Activated naive CD8-positive, alpha-beta T cell treated with anti-CD3 and anti-CD28 coated beads for 36 hours (primary cell): ENCODE data around the gene CALML6. TPM values are rescaled to one million over a fixed set of nuclear protein-coding genes. Genes with fewer than 3 reads are reported as not detected.

ENCODE experiments used
- DNase-seq: peaks from one replicate; pipeline ENCODE4 v3.0.0; 2021
- H3K27ac Mint-ChIP-seq: one replicate; pipeline ENCODE4 v1.8.0; 2022; ENCODE audit warnings: mild to moderate bottlenecking, moderate library complexity, mixed read lengths
- H3K27me3 Mint-ChIP-seq: one replicate; pipeline ENCODE4 v1.8.0; 2022; ENCODE audit warnings: mild to moderate bottlenecking, mixed read lengths
- H3K36me3 Mint-ChIP-seq: one replicate; pipeline ENCODE4 v1.8.0; 2021; ENCODE audit warnings: mild to moderate bottlenecking, mixed read lengths
- H3K4me1 Mint-ChIP-seq: one replicate; pipeline ENCODE4 v1.8.0; 2021; ENCODE audit warnings: mixed read lengths
- H3K4me3 Mint-ChIP-seq: one replicate; pipeline ENCODE4 v1.8.0; 2022; ENCODE audit warnings: mild to moderate bottlenecking, moderate library complexity, mixed read lengths
- H3K9me3 Mint-ChIP-seq: one replicate; pipeline ENCODE4 v1.8.0; 2022; ENCODE audit warnings: mixed read lengths
- total RNA-seq, 2 experiments: library from RNA; stranded (reverse); gene quantifications; one replicate each; pipeline ENCODE4 v1.2.3, GENCODE V29; 2021

CALML6 gene
- total RNA-seq, 2 experiments from 2014 or later = 0.87 to 0.98 TPM

DNA sequence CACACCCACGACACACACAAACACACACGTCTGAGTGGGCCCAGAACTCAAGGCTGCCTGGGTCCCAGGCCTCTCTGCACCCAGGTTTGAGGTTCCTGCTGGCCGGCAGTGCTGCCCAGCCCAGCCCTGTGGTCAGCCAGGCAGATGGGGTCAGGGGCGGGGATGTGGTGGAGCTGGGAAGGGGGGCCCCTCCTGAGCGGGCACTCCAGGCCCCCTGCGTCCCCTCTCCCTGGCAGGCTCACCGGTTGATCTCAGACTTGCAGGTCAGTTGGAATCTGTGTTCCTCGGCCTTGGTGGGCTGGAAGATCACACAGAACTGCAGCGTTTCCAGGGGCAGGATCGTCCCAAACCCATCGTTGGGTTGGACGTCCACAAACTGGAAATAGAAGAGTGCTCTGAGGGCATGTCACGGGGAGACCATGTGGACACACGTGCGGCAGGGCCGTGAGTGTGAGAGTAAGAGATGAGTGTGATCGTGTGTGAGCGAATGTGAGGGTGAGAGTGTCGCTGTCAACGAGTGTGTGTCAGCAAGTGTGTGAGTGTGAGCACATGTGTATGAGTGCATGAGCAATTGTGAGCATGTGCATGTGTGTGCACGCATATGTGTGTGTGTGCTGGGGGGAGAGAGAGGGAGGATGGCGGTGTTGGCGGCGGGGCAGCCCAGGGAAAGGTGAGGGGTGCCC lies 23.7 kb downstream of the CALML6 start:
- peaks cover 2% of the 10 kb centered on the region for H3K9me3 Mint-ChIP-seq
- no peak for DNase-seq
- H3K27me3 Mint-ChIP-seq = peaks cover 4% of the 10 kb centered on the region
- H3K27ac Mint-ChIP-seq = no peak overlapping the region
- no peaks in the 10 kb centered on the region for H3K36me3 Mint-ChIP-seq
- H3K4me3 Mint-ChIP-seq = no peak overlapping the region
- no peaks in the 10 kb centered on the region for H3K4me1 Mint-ChIP-seq

DNA sequence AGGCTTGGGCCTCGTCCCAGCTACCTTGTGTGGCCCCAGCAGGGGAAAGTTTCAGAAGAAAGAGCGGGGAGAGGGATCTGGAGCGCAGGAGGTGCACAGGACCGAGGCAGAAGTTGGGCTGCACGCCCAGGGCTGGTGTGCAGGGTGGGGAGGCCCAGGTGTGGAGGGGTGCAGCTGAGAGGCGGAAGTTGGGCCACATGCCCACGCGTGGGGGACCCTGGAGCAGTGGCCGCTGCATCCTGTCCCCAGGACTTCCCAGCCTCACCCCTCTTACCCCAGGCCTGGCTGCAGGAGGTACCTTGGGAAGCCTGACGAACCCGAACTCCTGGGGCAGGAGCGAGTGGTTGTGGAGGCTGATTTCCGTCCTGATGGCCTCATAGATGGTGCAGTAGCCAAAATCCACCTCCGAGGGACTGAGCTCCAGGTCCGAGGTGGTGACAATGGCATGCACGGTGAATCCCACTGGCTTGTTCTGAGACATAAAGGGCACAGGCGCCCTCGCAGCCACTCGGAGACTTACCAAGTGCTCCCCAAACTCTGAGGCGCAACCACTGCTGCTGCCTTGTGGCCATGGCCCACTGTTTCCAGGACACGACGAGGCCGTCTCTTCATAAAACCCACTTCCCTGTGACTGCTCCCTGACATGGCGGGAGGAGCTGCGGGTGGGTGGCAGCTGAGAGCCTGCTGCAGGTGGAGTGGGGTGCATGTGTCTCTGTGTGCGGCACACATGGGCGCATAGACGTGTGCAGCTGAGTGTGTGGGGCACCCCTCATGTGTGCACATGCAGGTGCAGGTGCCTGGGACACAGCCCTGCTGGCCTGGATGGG lies 24.4 kb downstream of the CALML6 start:
- H3K4me3 Mint-ChIP-seq = no peak overlapping the region
- H3K4me1 Mint-ChIP-seq = no peaks in the 10 kb centered on the region
- H3K27ac Mint-ChIP-seq = no peak overlapping the region
- H3K27me3 Mint-ChIP-seq = peaks cover 4% of the 10 kb centered on the region
- DNase-seq = no peak
- H3K36me3 Mint-ChIP-seq = no peaks in the 10 kb centered on the region
- H3K9me3 Mint-ChIP-seq = peaks cover 2% of the 10 kb centered on the region

DNA sequence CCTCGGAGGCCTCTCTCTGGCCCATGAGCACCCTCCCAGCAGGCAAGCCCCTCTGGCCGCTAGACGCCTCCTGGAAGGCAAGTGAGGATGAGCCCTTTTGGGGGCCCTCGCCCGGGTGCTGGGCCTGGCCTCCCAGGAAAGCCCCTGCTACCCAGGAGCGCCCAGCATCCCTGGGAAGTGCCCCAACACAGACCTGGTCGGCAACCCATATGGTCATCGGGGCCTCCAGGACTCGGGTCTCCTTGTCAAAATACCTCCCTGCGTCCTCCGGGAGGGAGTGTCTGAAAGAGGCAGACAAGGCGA lies 25.0 kb downstream of the CALML6 start:
- H3K4me3 Mint-ChIP-seq = no peak overlapping the region
- DNase-seq = no peak
- H3K27me3 Mint-ChIP-seq = peaks cover 4% of the 10 kb centered on the region
- H3K36me3 Mint-ChIP-seq = no peaks in the 10 kb centered on the region
- no peaks in the 10 kb centered on the region for H3K4me1 Mint-ChIP-seq
- H3K9me3 Mint-ChIP-seq = peaks cover 2% of the 10 kb centered on the region
- no peak overlapping the region for H3K27ac Mint-ChIP-seq

GRCh38 chr1:1941211-1941841 lies 26.3 kb downstream of the CALML6 start:
- Mint-ChIP-seq H3K4me1 (no peaks in the 10 kb centered on the region), H3K36me3 (no peaks in the 10 kb centered on the region), H3K9me3 (no peaks in the 10 kb centered on the region), H3K27ac (no peak overlapping the region), H3K4me3 (no peak overlapping the region), H3K27me3 (no peaks in the 10 kb centered on the region)
- no peak for DNase-seq

- Mint-ChIP-seq H3K4me3 (no peak overlapping the region), H3K4me1 (no peaks in the 10 kb centered on the region), H3K27ac (no peak overlapping the region), H3K9me3 (no peaks in the 10 kb centered on the region), H3K36me3 (no peaks in the 10 kb centered on the region), H3K27me3 (no peaks in the 10 kb centered on the region)
- no peak for DNase-seq
These were observed 27.1 kb downstream of the CALML6 start for GRCh38 chr1:1941868-1942752.

GRCh38 chr1:1942753-1943656 lies 27.9 kb downstream of the CALML6 start:
- H3K36me3 Mint-ChIP-seq = no peaks in the 10 kb centered on the region
- H3K4me3 Mint-ChIP-seq = no peak overlapping the region
- H3K4me1 Mint-ChIP-seq = no peaks in the 10 kb centered on the region
- no peaks in the 10 kb centered on the region for H3K9me3 Mint-ChIP-seq
- H3K27ac Mint-ChIP-seq = no peak overlapping the region
- DNase-seq = no peak
- H3K27me3 Mint-ChIP-seq = no peaks in the 10 kb centered on the region

- Mint-ChIP-seq H3K4me1 (no peaks in the 10 kb centered on the region), H3K4me3 (no peak overlapping the region), H3K27me3 (no peaks in the 10 kb centered on the region), H3K9me3 (no peaks in the 10 kb centered on the region), H3K27ac (no peak overlapping the region), H3K36me3 (no peaks in the 10 kb centered on the region)
- peak; percentile 55 for DNase-seq
These were observed 28.9 kb downstream of the CALML6 start for GRCh38 chr1:1943834-1944570.

GRCh38 chr1:1945782-1946393 lies 30.8 kb downstream of the CALML6 start:
- Mint-ChIP-seq H3K27me3 (peaks cover 4% of the 10 kb centered on the region), H3K4me1 (no peaks in the 10 kb centered on the region), H3K27ac (no peak overlapping the region), H3K36me3 (no peaks in the 10 kb centered on the region), H3K4me3 (no peak overlapping the region), H3K9me3 (peaks cover 2% of the 10 kb centered on the region)
- DNase-seq = no peak

GRCh38 chr1:1946540-1946939 lies 31.5 kb downstream of the CALML6 start:
- H3K4me3 Mint-ChIP-seq = no peak overlapping the region
- peaks cover 3% of the 10 kb centered on the region for H3K9me3 Mint-ChIP-seq
- no peak for DNase-seq
- no peak overlapping the region for H3K27ac Mint-ChIP-seq
- H3K27me3 Mint-ChIP-seq = peaks cover 6% of the 10 kb centered on the region
- H3K4me1 Mint-ChIP-seq = no peaks in the 10 kb centered on the region
- H3K36me3 Mint-ChIP-seq = no peaks in the 10 kb centered on the region

DNA sequence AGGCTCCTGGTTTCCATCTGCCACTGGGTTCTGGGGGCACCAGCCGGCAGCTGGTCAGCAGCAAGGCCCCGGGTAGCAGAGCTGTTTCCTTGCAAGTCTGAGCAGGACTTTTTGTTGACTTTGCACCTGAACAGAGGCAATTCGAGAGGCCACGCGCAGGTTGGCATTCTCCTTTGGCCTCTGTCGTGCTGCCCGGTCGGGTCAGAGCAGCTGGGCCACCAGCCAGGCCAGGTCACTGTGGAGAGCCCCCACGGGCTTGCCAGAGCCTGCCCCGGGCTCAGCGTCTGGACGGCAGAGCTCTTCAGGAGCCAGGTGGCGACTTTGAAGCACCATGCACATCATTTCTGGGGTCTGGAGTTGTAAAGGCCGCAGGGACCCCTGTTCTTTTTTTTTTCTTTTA lies 32.4 kb downstream of the CALML6 start:
- Mint-ChIP-seq H3K27ac (no peak overlapping the region), H3K36me3 (no peaks in the 10 kb centered on the region), H3K4me3 (no peak overlapping the region), H3K4me1 (no peaks in the 10 kb centered on the region), H3K9me3 (peaks cover 3% of the 10 kb centered on the region), H3K27me3 (peaks cover 12% of the 10 kb centered on the region)
- no peak for DNase-seq

GRCh38 chr1:1948783-1949182 lies 33.7 kb downstream of the CALML6 start:
- no peak for DNase-seq
- H3K9me3 Mint-ChIP-seq = peaks cover 3% of the 10 kb centered on the region
- H3K4me1 Mint-ChIP-seq = no peaks in the 10 kb centered on the region
- H3K27me3 Mint-ChIP-seq = peaks cover 15% of the 10 kb centered on the region
- no peaks in the 10 kb centered on the region for H3K36me3 Mint-ChIP-seq
- no peak overlapping the region for H3K27ac Mint-ChIP-seq
- no peak overlapping the region for H3K4me3 Mint-ChIP-seq

GRCh38 chr1:1950940-1951339 lies 35.9 kb downstream of the CALML6 start:
- Mint-ChIP-seq H3K27me3 (peaks cover 15% of the 10 kb centered on the region), H3K36me3 (peaks cover 2% of the 10 kb centered on the region), H3K4me1 (no peaks in the 10 kb centered on the region), H3K27ac (no peak overlapping the region), H3K9me3 (peaks cover 4% of the 10 kb centered on the region), H3K4me3 (no peak overlapping the region)
- DNase-seq = no peak

- Mint-ChIP-seq H3K27me3 (peaks cover 27% of the 10 kb centered on the region), H3K9me3 (peaks cover 4% of the 10 kb centered on the region), H3K4me1 (no peaks in the 10 kb centered on the region), H3K36me3 (peaks cover 2% of the 10 kb centered on the region), H3K4me3 (no peak overlapping the region), H3K27ac (no peak overlapping the region)
- DNase-seq = no peak
These were observed 39.0 kb downstream of the CALML6 start for GRCh38 chr1:1954015-1954414.
